ENCODE results near the gene SLA2.
A peak's percentile ranks its signal among the peaks of the same experiment; 100 is the strongest.

GRCh38 chr20:36591854-36592641 is 53.9 kb downstream of the SLA2 start:
- TF ChIP-seq, protein P1, sequence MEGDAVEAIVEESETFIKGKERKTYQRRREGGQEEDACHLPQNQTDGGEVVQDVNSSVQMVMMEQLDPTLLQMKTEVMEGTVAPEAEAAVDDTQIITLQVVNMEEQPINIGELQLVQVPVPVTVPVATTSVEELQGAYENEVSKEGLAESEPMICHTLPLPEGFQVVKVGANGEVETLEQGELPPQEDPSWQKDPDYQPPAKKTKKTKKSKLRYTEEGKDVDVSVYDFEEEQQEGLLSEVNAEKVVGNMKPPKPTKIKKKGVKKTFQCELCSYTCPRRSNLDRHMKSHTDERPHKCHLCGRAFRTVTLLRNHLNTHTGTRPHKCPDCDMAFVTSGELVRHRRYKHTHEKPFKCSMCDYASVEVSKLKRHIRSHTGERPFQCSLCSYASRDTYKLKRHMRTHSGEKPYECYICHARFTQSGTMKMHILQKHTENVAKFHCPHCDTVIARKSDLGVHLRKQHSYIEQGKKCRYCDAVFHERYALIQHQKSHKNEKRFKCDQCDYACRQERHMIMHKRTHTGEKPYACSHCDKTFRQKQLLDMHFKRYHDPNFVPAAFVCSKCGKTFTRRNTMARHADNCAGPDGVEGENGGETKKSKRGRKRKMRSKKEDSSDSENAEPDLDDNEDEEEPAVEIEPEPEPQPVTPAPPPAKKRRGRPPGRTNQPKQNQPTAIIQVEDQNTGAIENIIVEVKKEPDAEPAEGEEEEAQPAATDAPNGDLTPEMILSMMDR (conservative IDR thresholded peaks at IDR 0.05 in 1 of 2, IDR thresholded peaks at IDR 0.05 in 1 of 2; ENCODE audit: extremely low read depth in 1 of 2, insufficient read depth in 1 of 2, low read depth in 1 of 2, low read length in 2 of 2) = peak in 1 of 2 donors; percentile 43
- no peak for TF ChIP-seq EZH2 (IDR thresholded peaks at IDR 0.05; ENCODE audit: borderline replicate concordance, low read length)

Data from mammary epithelial cell (primary cell).